Ishikawa (cell line): ENCODE results near the gene MTSS2.
A peak's percentile ranks its signal among the peaks of the same experiment; 100 is the strongest.

Source experiments
- CEBPB ChIP-seq: IDR thresholded peaks from 2 replicates; pipeline ENCODE4 v1.6.1; 2012
- CREB1 ChIP-seq: IDR thresholded peaks from 2 replicates; pipeline ENCODE4 v1.6.1; 2012; ENCODE audit warnings: low read depth
- EGR1 ChIP-seq: IDR thresholded peaks from 2 replicates; pipeline ENCODE4 v1.6.1; 2012
- EP300 ChIP-seq: IDR thresholded peaks from 2 replicates; pipeline ENCODE4 v1.6.1; 2012; ENCODE audit warnings: borderline replicate concordance
- FOXM1 ChIP-seq: IDR thresholded peaks from 2 replicates; pipeline ENCODE4 v1.6.1; 2012; ENCODE audit warnings: low read depth, borderline replicate concordance
- MAX ChIP-seq: IDR thresholded peaks from 2 replicates; pipeline ENCODE4 v1.6.1; 2012
- NFIC ChIP-seq: IDR thresholded peaks from 2 replicates; pipeline ENCODE4 v1.6.1; 2012
- RAD21 ChIP-seq: IDR thresholded peaks from 2 replicates; pipeline ENCODE4 v1.6.1; 2012; ENCODE audit warnings: low read depth
- REST ChIP-seq: IDR thresholded peaks from 2 replicates; pipeline ENCODE4 v1.6.1; 2012; ENCODE audit warnings: low read depth, mild to moderate bottlenecking
- TAF1 ChIP-seq: IDR thresholded peaks from 2 replicates; pipeline ENCODE4 v1.6.1; 2012; ENCODE audit warnings: low read depth, mild to moderate bottlenecking
- TCF12 ChIP-seq: IDR thresholded peaks from 2 replicates; pipeline ENCODE4 v1.6.1; 2012; ENCODE audit warnings: low read depth
- TEAD4 ChIP-seq: IDR thresholded peaks from 2 replicates; pipeline ENCODE4 v1.6.1; 2012
- USF1 ChIP-seq: IDR thresholded peaks from 2 replicates; pipeline ENCODE4 v1.6.1; 2012
- YY1 ChIP-seq: IDR thresholded peaks from 2 replicates; pipeline ENCODE4 v1.6.1; 2012; ENCODE audit warnings: low read depth
- ZBTB7A ChIP-seq: IDR thresholded peaks from 2 replicates; pipeline ENCODE4 v1.6.1; 2012; ENCODE audit warnings: low read depth

Gene MTSS2

DNA sequence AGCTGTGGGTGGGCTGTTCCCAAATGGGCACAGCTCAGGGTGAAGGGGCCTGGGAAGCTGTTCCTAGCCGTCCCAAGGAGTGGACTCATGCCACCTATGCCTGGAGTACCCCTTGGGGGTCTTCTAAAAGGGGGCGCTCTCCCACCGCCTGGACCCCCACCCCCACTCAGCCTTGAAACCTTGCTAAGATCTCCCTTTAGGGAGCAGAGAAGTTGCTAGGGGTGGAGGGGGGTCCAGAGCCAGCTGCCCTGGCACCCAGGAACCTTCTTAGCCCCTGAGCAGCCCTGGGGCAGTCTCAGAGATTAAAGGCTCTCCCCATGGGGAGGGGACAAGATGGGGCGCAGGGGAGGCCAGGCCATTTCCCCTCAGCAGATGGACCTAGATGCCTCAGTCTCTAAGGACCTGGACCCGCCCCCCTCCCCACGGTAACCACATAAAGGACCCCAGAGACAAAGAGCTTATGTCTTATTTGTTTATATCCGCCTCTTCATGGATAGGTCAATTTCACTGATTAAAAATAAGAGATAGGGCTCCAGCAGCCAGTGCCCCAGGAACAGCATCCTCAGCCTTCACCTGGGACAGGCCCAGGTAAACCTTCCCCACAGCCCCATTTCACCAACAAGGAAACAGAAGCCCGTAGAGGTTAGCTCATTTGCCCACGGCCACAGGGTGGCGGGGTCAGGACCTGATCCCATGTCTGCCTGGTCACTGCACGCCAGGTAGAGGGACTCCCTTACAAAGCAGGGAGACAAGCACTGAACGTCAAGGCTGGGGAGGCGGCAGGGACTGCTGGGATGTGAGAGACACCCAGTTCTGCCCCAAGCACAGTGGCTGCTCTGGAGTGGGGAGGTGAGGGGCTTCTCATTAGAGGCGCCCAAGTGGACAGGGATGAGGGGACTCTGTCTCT is 3.4 kb downstream of the MTSS2 start:
- TF ChIP-seq CEBPB, result no peak
- TF ChIP-seq CREB1, result no peak

- TF ChIP-seq TEAD4, result no peak
- TF ChIP-seq FOXM1, result no peak
- no peak for TF ChIP-seq TAF1
- no peak for TF ChIP-seq CREB1
- no peak for TF ChIP-seq MAX
- no peak for TF ChIP-seq REST
- no peak for TF ChIP-seq CEBPB
- no peak for TF ChIP-seq EP300
- no peak for TF ChIP-seq NFIC
- no peak for TF ChIP-seq YY1
- no peak for TF ChIP-seq TCF12
- no peak for TF ChIP-seq USF1
- no peak for TF ChIP-seq RAD21
- TF ChIP-seq ZBTB7A, result no peak
- no peak for TF ChIP-seq EGR1
These were observed 4.2 kb downstream of the MTSS2 start for GRCh38 chr16:70681382-70682238.

GRCh38 chr16:70680495-70681381 is 5.1 kb downstream of the MTSS2 start:
- TF ChIP-seq TAF1, result no peak
- no peak for TF ChIP-seq MAX
- no peak for TF ChIP-seq RAD21
- no peak for TF ChIP-seq EGR1
- no peak for TF ChIP-seq USF1
- TF ChIP-seq TEAD4, result no peak
- no peak for TF ChIP-seq REST
- TF ChIP-seq ZBTB7A, result no peak
- TF ChIP-seq CEBPB, result no peak
- TF ChIP-seq CREB1, result no peak
- no peak for TF ChIP-seq NFIC
- TF ChIP-seq YY1, result no peak
- TF ChIP-seq FOXM1, result no peak

DNA sequence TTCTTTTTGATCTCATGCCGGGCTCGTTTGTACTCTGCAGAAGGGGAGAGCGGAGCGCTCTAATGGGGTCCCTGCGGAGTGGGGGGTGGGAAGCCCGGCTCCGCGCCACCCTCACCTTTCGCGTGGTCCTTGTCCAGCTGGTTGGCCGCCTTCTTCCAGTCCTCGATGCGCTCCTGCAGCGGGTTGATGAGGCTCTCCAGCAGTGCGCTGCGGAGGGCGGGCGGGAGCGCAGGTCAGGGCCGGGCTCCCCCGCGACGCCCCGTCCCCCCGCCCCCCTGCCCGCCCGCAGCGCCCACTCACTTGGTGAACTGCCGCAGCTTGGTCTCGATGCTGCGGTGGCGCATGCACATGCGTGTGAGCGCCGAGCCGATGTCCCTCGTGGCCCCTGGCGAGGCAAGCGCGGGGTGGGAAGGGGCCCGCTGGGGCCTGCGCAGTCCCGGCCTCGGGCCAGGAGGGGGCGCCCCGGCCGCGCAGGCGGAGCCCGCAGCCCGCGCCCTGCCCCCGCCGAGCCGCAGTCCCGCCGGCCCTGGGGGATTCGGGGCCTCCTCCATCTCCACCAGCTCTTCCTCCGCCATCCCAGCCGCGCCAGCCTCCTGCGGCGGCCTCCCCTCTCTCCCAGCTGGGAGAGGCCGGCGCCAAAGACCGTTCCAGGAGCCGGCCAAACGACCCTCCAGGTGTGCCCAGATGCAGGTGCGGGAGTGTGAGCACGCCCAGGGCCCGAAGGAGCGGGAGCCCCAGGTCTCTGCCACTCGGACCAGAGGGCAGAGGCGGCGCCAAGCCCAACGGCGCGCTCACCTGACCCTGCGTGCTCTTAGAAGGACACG is 6.0 kb downstream of the MTSS2 start:
- TF ChIP-seq USF1, result no peak
- peak; percentile 23; the same call in 1 of the 2 replicates for TF ChIP-seq RAD21
